HG03558 (cell line): ENCODE data around the gene RABGAP1L.

Experiments
- ATAC-seq: cut with Tn5 transposase; IDR thresholded peaks from one replicate; pipeline ENCODE4 v1.9.1; 2021; ENCODE audit warnings: moderate number of reproducible peaks; ENCODE audit not compliant: unreplicated experiment; ENCODE audit errors: extremely low read depth

The RABGAP1L gene

DNA sequence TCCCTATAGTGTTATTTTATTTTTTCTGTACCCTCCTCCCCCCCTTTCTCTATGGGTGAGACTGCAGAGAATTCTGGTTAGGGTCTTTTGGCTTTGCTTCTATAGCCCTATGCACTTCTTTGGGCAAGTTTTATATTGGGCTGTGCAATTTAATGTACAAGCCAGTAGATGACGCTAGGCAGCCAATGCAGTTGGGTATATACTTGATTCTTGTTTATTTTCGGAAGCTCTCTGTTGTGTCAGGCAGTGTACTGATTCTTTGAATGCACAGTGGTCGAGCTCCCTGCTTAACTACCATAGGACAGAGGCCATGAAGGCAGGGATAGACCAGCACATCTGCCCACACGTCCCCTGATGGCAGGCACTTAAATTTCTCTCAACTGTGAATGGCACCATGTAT is 254.3 kb downstream of the RABGAP1L start:
- no peak for ATAC-seq

DNA sequence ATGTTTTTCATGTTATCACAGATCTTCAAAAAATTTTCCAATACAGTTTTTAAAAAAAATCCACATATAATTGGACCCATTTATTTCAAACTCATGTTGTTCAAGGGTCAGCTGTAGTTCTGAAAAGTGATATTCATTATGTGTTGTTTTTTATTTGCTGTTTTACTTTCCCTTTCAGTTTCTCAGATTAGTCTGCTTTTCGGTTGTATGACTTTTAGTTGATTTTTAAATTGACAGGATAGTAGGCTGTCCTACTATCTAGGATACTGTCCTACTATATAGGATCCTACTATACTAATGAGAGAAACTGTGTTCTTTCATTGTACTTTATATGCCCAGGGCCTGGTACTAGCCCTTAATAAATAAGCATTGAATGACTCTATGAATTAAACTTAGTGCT is 254.9 kb downstream of the RABGAP1L start:
- no peak for ATAC-seq

DNA sequence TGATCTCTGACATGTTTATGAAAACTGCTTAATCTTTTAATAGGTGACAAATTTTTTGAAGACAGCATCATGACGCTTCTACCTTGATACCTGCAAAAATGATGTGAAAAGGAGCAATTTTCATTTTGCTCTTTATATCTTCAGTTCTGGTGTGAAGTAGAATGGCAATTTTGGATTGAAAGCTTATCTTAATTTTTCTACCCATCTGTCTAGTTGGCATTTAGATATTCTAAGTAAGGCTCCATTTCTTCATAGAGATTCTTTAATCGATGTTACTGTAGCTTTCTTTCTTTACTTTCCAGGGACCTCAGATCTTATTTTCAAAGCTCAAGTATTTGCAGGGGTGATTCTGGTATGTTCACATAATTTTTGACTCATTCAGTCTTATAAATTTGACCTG is 256.2 kb downstream of the RABGAP1L start:
- no peak for ATAC-seq

- no peak for ATAC-seq
Observed at GRCh38 chr1:174417921-174418320, 258.6 kb downstream of the RABGAP1L start.

DNA sequence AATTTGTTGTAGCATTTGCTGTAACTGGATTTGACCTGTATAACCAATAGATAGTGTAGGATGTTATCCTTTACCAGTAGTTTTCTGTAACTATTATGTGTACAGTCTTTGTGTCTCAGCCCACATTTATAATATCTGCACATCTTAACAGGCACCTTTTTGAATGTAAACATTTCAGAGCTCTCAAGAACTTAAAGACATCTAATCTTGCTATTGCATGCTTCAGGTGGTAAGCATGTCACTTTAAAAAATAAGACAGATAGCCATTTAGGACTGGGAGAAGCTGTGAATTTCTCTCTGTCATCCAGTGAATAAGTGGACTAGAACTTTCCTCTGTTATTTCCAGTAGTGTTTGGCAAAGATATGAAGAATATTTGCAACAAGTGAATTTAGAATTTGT is 265.8 kb downstream of the RABGAP1L start:
- ATAC-seq = no peak

- no peak for ATAC-seq
Observed at GRCh38 chr1:174426153-174426552, 266.8 kb downstream of the RABGAP1L start.

DNA sequence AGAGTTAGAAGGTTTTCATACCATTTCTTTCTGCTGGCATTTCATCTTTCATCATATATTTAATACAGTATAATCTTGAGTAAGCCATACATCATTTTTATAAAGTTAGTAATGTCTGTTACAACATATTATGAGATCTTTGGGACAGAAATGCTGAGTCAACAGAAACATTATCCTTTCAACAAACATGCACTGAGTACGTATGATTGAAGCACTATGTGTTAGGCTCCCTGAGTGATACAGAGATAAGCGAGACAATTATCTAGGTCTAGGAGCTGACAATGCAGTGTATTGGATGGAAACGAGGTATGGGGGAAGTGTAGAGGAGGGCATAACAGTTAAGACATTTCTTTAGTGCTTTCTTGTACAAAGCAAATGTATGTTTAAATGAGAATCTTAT is 268.7 kb downstream of the RABGAP1L start:
- no peak for ATAC-seq

- no peak for ATAC-seq
Observed at GRCh38 chr1:174428739-174429138, 269.4 kb downstream of the RABGAP1L start.

DNA sequence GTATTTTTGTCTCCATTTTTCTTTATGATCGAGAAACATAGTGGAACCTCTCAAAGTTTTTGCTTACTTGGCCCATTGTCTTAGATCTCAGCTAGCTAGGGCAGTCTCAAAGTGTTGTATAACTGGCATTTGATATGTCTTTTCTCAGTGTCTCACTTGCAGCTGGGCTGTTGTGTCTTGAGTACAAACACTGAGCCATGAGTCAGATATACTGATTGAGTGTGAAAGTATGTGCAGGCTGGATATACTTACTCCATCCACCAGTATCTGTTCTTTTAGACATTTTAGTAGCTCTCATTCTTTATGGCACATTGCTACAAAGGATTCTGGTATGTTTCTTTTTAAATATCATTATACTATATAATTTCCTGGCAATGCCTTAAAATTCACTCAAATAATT is 274.1 kb downstream of the RABGAP1L start:
- ATAC-seq = no peak

GRCh38 chr1:174445351-174445750 is 286.0 kb downstream of the RABGAP1L start:
- no peak for ATAC-seq

- ATAC-seq = no peak
Observed at GRCh38 chr1:174445817-174446216, 286.5 kb downstream of the RABGAP1L start.

- ATAC-seq = no peak
Observed at GRCh38 chr1:174447866-174448530, 288.7 kb downstream of the RABGAP1L start, which contains the start of gene GPR52. Gene GPR52 (plus strand): TSS chr1:174447964. CDS start chr1:174448112, 148 bp downstream.

DNA sequence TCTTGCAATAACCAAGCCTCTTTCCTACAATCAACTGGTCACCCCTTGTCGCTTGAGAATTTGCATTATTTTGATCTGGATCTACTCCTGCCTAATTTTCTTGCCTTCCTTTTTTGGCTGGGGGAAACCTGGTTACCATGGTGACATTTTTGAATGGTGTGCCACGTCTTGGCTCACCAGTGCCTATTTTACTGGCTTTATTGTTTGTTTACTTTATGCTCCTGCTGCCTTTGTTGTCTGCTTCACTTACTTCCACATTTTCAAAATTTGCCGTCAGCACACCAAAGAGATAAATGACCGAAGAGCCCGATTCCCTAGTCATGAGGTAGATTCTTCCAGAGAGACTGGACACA is 289.2 kb downstream of the RABGAP1L start:
- no peak for ATAC-seq

GRCh38 chr1:174448974-174449373 is 289.7 kb downstream of the RABGAP1L start:
- ATAC-seq = no peak

DNA sequence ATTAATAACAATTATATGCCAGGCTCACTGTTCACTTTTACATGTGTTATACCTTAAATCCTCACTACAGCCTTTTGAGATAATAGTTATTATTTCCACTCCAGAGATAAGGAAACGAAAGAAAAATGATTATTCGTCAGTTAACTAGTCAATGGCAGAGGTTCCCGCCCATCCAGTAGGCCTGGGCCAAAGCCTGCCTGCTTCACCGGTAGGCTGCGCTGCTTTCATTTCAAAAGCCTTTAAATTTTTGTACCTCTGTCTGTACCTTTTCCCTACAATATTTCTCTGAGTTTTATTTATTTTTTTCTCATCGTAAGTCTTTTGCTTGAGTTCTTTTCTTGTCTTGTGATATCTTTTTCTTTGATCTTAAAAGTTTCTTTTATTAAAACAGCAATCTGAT is 292.1 kb downstream of the RABGAP1L start:
- ATAC-seq = no peak

GRCh38 chr1:174465855-174466254 is 306.5 kb downstream of the RABGAP1L start:
- no peak for ATAC-seq

DNA sequence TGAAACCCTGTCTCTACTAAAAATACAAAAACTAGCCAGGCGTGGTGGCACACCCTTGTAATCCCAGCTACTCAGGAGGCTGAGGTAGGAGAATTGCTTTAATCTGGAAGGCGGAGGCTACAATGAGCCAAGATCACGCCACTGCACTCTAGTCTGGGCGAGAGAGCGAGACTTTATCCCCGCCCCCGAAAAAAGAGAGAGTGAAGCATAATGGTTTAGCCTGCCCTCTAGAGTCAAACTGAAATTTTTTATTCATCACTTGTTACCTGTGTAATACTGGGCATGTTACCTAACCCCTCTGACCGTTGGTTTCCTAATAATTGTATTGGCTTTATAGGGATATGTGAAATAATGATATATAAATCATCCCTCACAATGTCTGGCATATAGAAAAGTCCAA is 307.3 kb downstream of the RABGAP1L start:
- ATAC-seq = no peak

- ATAC-seq = no peak
Observed at GRCh38 chr1:174469052-174469451, 309.7 kb downstream of the RABGAP1L start.

- ATAC-seq = no peak
Observed at GRCh38 chr1:174469687-174470086, 310.4 kb downstream of the RABGAP1L start.

DNA sequence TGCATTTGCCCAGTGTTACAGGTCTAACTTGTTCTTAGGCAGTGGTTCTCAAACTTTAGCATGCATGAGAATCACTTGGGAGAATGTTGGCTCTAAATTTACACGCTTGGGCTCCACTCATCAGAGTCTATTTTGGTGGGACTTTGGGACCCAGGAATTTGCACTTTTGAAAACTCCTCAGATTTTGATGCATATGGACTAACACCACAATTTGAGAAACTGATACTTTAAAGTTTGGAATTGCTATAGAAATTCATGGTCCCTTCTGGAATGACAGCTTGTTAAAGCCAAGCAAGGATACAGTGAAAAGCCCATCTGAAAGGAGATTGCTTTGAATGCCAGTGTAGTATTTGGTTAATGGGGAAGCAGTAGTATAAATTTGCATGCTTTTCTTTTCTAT is 320.0 kb downstream of the RABGAP1L start:
- no peak for ATAC-seq

GRCh38 chr1:174480324-174480723 is 321.0 kb downstream of the RABGAP1L start:
- ATAC-seq = no peak

- ATAC-seq = no peak
Observed at GRCh38 chr1:174491606-174492005, 332.3 kb downstream of the RABGAP1L start.

DNA sequence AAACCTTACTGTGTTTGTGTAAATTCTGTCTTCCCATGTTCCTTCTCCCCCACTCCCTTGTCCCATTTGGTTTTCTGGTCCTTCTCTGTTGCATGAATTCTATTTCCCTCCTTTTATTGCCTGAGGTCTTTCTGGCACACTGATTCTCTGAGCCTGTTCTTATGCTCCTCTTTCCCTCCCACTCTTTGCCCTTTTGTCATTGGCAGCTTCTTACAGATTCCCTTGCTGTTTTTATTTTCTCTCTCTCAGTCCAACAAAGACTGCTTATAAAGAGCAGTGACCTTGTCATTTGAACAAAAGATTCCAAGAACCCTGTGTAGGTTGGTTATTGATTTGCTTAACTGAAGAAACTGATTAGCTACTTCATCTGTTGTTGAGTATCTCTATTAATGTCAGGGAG is 338.2 kb downstream of the RABGAP1L start:
- no peak for ATAC-seq
